ENCODE measurements around the gene ABTB2. TPM values are rescaled to one million over a fixed set of nuclear protein-coding genes. Genes with fewer than 3 reads are reported as not detected.

ABTB2 gene
- total RNA-seq, 1 donor from 2014 or later, result 4.7 TPM

DNA sequence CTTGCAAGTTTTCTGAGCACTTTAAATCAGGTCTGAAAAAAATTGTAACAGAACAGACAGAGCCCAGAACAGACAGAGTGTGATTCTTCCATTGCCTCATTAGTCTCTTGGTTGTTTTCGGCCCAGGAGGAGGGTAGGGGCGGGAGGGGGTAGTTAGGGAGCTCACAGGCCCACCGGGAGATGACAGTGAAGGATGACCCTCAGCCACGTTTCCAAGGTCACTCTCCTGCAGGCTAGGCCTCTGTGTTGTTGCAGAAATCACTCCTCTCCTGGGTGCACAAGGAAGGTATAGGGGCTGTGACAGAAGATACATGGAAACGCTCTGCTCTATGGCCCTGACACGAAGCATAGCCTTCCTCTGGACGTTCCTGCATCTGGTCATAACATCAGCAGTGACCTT, 69.3 kb downstream of the ABTB2 start:
- no peak for DNase-seq (ENCODE audit: low spot score)

- DNase-seq (ENCODE audit: low spot score), result no peak
These were observed 72.9 kb downstream of the ABTB2 start for GRCh38 chr11:34284811-34285481.

DNA sequence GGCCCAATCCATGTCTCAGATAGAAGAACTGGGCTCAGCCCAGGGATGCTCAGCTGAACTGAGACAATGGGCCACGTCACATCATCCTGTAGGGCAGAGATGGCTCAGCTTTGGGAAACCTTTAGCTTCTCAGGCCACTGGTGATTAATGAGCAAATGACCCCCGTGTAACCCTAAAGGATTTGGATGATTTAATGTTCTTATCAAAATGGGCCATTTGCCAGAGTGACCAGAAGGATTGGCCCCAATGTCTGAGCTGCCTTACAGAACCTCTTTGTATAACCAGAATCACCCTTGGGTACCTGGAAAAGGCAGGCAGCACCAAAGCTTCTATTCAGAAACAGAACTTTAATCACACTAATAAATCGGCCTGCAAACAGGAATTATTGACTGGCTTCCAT, 73.7 kb downstream of the ABTB2 start:
- no peak for DNase-seq (ENCODE audit: low spot score)

GRCh38 chr11:34280945-34281872, 76.6 kb downstream of the ABTB2 start:
- no peak for DNase-seq (ENCODE audit: low spot score)

GRCh38 chr11:34278693-34279297, 79.0 kb downstream of the ABTB2 start:
- DNase-seq (ENCODE audit: low spot score), result no peak

GRCh38 chr11:34278175-34278574, 79.6 kb downstream of the ABTB2 start:
- no peak for DNase-seq (ENCODE audit: low spot score)

- DNase-seq (ENCODE audit: low spot score), result no peak
These were observed 80.6 kb downstream of the ABTB2 start for GRCh38 chr11:34277171-34277570.

DNA sequence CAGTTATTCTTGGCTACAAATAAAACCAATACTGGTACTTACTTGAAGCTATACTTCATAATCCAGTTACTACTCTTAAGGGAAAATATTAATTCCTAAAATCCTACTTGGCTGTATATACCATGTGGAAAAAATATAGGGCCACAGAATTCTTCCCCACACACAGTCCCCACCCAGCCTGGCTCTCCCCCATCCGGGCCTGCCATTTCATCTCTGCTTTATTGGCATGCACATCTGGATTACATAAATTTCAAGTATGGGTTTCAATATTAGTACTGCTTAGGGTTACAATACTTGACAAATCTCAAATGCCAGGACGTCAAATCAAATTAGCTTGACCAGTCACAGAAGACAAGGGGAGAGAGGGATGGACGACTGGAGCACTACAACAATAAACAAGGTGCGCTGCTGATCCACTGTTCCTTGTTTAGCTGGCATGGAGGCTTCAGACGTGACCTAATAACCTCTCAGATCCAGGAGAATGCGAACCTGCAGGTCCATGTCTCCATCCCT, 81.4 kb downstream of the ABTB2 start:
- no peak for DNase-seq (ENCODE audit: low spot score)

- no peak for DNase-seq (ENCODE audit: low spot score)
These were observed 82.3 kb downstream of the ABTB2 start for GRCh38 chr11:34275486-34275885.

DNA sequence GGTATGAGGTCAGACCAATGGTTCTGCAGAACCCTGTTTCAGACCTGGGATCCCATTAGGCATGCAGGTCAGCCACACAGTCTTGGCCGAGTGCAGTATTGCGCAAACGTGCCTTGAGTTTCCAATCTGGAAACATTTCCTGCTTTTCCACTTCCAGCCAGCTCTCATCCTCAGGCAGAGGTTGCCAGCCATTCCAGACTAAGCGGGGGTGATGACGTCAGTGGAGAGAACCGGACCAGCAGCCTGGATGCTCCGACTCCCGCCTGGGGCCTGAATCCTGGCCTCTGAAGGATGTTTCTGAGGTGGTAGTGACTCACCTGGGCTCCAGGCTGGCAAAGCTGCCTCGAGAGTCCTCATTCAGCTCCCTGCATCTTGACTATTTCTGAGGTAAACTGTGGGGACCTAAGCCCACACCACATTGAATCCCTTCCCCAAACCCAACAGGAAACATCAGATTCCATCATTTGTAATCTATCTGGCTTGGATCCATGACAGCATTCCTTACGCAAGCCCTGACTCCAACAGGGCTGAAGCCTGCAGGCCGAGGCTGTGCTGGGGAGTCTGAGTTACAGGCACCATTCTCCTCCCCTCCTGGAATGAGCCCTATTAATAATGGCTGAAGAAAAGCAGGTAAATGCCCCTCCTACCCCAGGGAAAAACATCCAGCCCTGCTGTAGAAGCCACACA, 83.0 kb downstream of the ABTB2 start:
- DNase-seq (ENCODE audit: low spot score), result peak; percentile 86

- DNase-seq (ENCODE audit: low spot score), result no peak
These were observed 84.7 kb downstream of the ABTB2 start for GRCh38 chr11:34273099-34273498.

GRCh38 chr11:34271727-34272126, 86.1 kb downstream of the ABTB2 start:
- no peak for DNase-seq (ENCODE audit: low spot score)

DNA sequence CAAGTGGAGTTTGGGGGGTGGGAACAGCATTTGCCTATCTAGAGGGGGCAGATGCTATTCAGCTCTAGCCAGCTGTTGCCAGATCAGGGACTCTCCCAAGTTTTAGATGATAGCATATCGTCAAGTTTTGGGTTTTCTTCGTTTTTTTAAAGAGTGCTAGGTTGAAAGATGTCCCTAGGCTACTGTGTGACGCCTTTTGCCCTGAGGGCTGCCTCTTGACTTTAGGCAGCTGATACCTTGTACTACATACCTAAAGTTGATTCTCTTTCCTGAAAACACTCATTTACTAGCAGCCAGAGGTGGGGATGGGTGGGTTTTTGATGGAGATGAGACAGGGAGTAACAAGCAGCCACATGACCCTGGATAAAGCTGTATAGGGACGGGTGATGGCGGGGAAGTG, 87.1 kb downstream of the ABTB2 start:
- DNase-seq (ENCODE audit: low spot score), result no peak

- DNase-seq (ENCODE audit: low spot score), result no peak
These were observed 88.0 kb downstream of the ABTB2 start for GRCh38 chr11:34269694-34270245.

DNA sequence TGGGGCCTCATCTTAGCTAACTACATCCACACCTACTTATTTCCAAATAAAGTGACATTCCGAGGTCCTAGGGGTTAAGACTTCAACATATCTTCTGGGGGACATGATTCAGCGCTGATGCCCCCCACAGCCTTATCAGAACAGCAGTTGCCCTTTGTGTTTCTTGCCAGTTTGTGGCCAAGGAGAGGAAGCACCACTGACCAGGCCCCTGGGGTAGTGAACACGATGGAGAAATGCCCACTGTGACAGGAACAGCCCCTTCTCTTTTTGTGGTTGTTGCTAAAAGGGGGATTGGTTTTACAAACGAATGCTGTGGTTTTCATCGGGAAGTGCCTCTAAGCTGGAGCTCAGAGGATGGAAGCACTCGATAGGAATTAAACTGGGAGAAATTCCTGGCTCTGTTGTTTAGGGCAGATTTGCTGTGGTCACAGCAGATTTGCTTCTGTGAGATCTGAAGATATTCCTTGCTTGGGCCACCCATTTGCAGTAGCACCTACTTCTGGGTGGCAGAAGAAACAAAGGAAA, 88.8 kb downstream of the ABTB2 start:
- DNase-seq (ENCODE audit: low spot score), result no peak

DNA sequence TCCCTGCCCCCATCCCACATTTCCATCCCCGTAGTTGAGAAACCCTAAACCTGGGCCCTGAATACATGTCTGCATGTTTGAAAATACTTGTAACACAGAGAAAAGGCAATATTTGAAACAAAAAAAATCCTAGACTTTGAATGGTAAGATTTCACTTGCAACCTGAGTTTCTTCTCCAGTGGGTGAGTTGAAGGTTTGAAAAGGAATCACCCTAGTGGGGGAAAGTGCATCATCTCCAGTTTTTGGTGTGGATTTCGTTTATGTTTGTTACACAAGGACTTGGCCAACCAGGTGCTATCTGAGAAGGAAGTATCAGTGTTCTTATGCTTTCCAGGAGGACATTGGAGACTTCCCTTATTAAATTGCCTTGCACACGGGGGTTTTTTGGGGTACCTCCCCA, 90.4 kb downstream of the ABTB2 start:
- DNase-seq (ENCODE audit: low spot score), result no peak

DNA sequence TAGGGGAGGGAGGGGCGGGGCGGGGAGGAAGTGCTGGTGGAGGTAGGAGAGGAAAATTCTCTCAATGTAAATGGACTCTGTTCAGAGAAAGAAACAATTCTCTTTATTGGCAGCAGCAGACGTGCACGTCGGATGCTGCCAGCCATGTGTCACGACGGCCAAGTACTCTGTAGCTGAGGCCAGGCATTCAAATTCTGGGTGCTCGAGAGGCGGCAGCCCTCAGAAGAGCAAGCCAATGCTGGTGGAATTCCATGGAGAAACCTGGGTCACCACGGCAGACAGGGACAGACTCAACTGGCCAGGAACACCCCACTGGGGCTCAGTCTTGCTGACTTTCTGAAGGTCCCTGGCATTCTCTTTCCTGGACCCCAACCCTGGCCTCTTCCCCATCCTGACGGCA, 90.8 kb downstream of the ABTB2 start:
- DNase-seq (ENCODE audit: low spot score), result no peak

DNA sequence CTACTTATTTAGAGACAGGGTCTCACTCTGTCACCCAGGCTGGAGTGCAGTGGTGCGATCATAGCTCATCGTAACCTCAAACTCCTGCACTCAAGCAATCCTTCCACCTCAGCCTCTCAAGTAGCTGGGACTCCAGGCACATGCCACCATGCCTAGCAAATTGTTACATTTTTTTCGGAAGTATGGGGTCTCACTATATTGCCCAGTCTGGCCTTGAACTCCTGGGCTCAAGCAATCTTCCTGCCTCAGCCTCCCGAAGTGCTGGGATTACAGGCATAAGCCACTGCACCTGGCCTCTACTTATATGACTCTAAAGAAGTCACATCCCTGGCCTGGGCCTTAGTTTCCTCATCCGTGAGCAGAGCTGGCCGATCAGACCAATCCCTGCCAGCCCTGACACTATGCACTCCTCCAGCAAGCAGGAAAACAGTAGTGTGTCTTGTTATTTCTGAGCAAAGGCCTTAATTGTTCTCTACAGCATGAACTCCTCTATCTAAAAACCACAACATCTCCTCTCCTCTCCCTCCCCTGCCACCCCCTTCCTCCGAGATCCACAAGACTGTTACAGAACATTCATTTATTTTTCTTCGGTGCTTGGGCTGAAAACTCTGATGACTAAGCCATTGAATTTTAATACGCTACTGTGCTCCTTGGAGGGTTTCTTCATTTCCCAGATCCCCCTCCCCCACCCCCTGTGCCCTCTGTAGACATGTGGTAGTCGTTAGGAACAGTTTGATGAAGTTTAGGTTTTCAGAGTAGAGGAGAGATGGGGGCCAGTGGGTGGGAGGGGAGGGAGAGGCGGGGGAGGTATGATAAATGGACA, 91.5 kb downstream of the ABTB2 start:
- peak; percentile 46 for DNase-seq (ENCODE audit: low spot score)

DNA sequence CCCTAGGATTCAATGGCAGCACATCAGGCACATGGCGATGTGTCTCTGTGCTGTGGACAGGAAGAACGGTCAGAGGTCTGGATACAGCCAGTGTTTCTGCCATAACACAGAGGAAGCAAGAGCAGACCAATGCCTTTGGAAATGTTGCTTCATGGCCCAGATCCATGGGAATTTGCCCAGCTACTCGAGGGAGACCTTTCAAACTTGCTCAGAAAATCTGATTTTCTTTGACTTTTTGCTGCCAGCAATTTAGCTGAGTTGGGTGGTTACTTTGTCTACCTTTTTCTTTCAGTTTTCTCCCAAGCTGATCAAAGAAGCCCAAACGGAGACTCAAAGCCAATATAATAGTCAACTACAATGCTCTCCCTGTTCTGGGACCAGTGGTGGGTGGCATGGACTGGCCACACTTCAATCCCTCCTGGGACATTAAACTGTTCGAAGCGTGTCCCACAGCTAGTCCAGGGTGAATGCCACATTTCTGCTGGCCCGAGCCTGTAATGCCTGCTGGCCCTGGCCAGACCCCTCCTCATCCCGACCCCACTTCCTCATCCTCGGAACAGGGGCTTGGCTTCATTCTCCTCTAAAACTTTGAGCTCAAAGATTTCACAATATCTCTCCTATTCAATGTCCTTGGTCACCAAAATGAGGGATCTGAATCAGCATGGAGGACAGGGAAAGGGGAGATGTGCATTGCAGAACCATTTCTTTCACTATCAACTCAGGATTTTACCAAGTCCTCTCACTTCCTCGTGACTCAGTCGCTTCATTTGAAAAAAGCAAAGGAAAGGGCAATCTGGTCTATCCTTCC, 93.3 kb downstream of the ABTB2 start:
- no peak for DNase-seq (ENCODE audit: low spot score)

All from ureter (tissue), 1 donor.